Adrenal gland (tissue), 12 donors: ENCODE results near the gene RNFT2. TPM values are rescaled to one million over a fixed set of nuclear protein-coding genes. Genes with fewer than 3 reads are reported as not detected.

Experiments
- DNase-seq, 7 donors: peaks; one replicate each; pipeline ENCODE4 v3.0.0-alpha.2; 2019 to 2020
- H3K27ac ChIP-seq, 5 donors: fragments of 200-600 bp; sonication (generic) in 4 of 5; 1 replicate in 3 of 5; 2 replicates in 2 of 5; pipeline versions ENCODE4 v1.5.1 to v1.8.0; 2016 to 2020; ENCODE audit warnings: mild to moderate bottlenecking in 1 of 5
- H3K27me3 ChIP-seq: fragments of 200-600 bp; 2 replicates; pipeline ENCODE4 v1.8.0; 2021
- H3K36me3 ChIP-seq, 2 donors: fragments of 200-600 bp; replicated peaks in 1 of 2; 1 replicate in 1 of 2; 2 replicates in 1 of 2; pipeline versions ENCODE4 v1.5.1 to v1.8.0; 2018 to 2022
- H3K4me1 ChIP-seq, 2 donors: fragments of 200-600 bp; replicated peaks in 1 of 2; 1 replicate in 1 of 2; 2 replicates in 1 of 2; pipeline versions ENCODE4 v1.5.1 to v1.8.0; 2018 to 2021
- H3K4me3 ChIP-seq, 4 donors: fragments of 200-600 bp; sonication (generic) in 3 of 4; one replicate each; pipeline ENCODE4 v1.5.1; 2016 to 2018
- H3K9me3 ChIP-seq, 3 donors: fragments of 200-600 bp; sonication (generic) in 1 of 3; replicated peaks in 1 of 3; 1 replicate in 2 of 3; 2 replicates in 1 of 3; pipeline versions ENCODE4 v1.5.1 to v1.8.0; 2016 to 2021
- CTCF ChIP-seq, 6 experiments: fragments of 450-650 bp in 4 of 6; fragments of 200-600 bp in 2 of 6; sonication (generic) in 1 of 6; IDR thresholded peaks; 1 replicate in 5 of 6; 2 replicates in 1 of 6; pipeline versions ENCODE4 v1.5.1 to v1.8.0; 2016 to 2021; ENCODE audit warnings: antibody characterized with exemption in 6 of 6, mild to moderate bottlenecking in 2 of 6, moderate library complexity in 1 of 6
- POLR2A ChIP-seq, 2 donors: fragments of 450-650 bp; IDR thresholded peaks; one replicate each; pipeline ENCODE4 v1.6.1; 2017; ENCODE audit warnings: antibody characterized with exemption in 2 of 2, mild to moderate bottlenecking in 2 of 2, moderate library complexity in 1 of 2
- WGBS, 4 donors: extraction: QIAGEN DNeasy Blood & Tissue Kit in 2 of 4; methylation state at CpG; one replicate each; pipeline versions ENCODE4 v1.1.5 to v1.1.7; 2013 to 2017; 5-methylcytosine and 5-hydroxymethylcytosine counted together
- intact Hi-C, 2 donors: fragments of 100-400 bp; cut with DNase I; formaldehyde crosslinking; loops; one replicate each; pipeline versions ENCODE4 v1.14.1 to v1.15.0; 2022 to 2023
- polyA plus RNA-seq, 3 donors: library from polyadenylated mRNA; stranded (reverse); fragments of 200-250 nt in 2 of 3; fragments of 350-450 nt in 1 of 3; fragmentation: Illumina TruSeq in 1 of 3; extraction: RNeasy Lipid Tissue Mini Kit (QIAGEN cat#74804) in 1 of 3; gene quantifications; one replicate each; pipeline ENCODE4 v1.2.3, GENCODE V29; 2013 to 2014
- total RNA-seq, 9 donors: library from RNA; depleted of rRNA in 4 of 9; stranded (reverse); fragments of >200 nt in 4 of 9; fragments of 120-200 nt in 1 of 9; fragmentation: NEBNext Ultra II Directional in 1 of 9; extraction: Animal tissue kit (Norgen Biotek cat#: 25700) in 1 of 9; gene quantifications; one replicate each; pipeline versions ENCODE4 v1.1.0 to v1.2.4, GENCODE V29; 2013 to 2023
- donor health status: healthy with polysubstance abuse.
- donor health status: Bipolar disorder and iron deficiency.
- donor health status: DM: yes; HTN: yes; CAD: no.
- donor health status: DM: no; HTN: no; CAD: no.
- donor health status: DM: no; HTN: no; CAD: no.
- donor health status: DM: yes; HTN: yes; CAD: no.

RNFT2 gene
- total and polyA plus RNA-seq, 12 donors = 2.8 to 11.4 (median 5.8) TPM

GRCh38 chr12:116722245-116722644 lies 15.9 kb upstream of the RNFT2 start:
- TF ChIP-seq POLR2A (IDR thresholded peaks at IDR 0.05) (no peak), CTCF (IDR thresholded peaks at IDR 0.05) (no peak)
- H3K27ac ChIP-seq = no peak overlapping the region
- no peaks in the 10 kb centered on the region for H3K27me3 ChIP-seq
- intact Hi-C loops = no loop called here
- no peak for DNase-seq
- no peaks in the 10 kb centered on the region for H3K9me3 ChIP-seq
- peaks cover 17 to 34% of the 10 kb centered on the region in 2 donors for H3K4me1 ChIP-seq
- no peak overlapping the region for H3K4me3 ChIP-seq
- peaks cover 0 to 4% of the 10 kb centered on the region in 2 donors for H3K36me3 ChIP-seq

GRCh38 chr12:116726694-116727093 lies 11.4 kb upstream of the RNFT2 start:
- Histone ChIP-seq H3K36me3 (no peaks in the 10 kb centered on the region), H3K4me1 (peaks cover 0 to 15% of the 10 kb centered on the region in 2 donors), H3K27ac (no peak overlapping the region), H3K9me3 (no peaks in the 10 kb centered on the region), H3K27me3 (no peaks in the 10 kb centered on the region), H3K4me3 (no peak overlapping the region)
- DNase-seq = peak in 1 of 7 donors; percentile 47
- 44 to 60% (median 54%) methylated on average over 4 of the region's 4 CpGs for WGBS, 4 donors
- intact Hi-C loops = no loop called here
- TF ChIP-seq CTCF (IDR thresholded peaks at IDR 0.05) (no peak), POLR2A (IDR thresholded peaks at IDR 0.05) (no peak)

GRCh38 chr12:116727261-116727660 lies 10.9 kb upstream of the RNFT2 start:
- no peak for TF ChIP-seq CTCF (IDR thresholded peaks at IDR 0.05)
- no peak for TF ChIP-seq POLR2A (IDR thresholded peaks at IDR 0.05)
- H3K4me3 ChIP-seq = no peak overlapping the region
- peaks cover 0 to 15% of the 10 kb centered on the region in 2 donors for H3K4me1 ChIP-seq
- H3K27me3 ChIP-seq = no peaks in the 10 kb centered on the region
- intact Hi-C loops = no loop called here
- 78 to 89% (median 85%) methylated on average over 3 of the region's 3 CpGs for WGBS, 4 donors
- no peaks in the 10 kb centered on the region for H3K36me3 ChIP-seq
- no peaks in the 10 kb centered on the region for H3K9me3 ChIP-seq
- no peak overlapping the region for H3K27ac ChIP-seq
- no peak for DNase-seq

DNA sequence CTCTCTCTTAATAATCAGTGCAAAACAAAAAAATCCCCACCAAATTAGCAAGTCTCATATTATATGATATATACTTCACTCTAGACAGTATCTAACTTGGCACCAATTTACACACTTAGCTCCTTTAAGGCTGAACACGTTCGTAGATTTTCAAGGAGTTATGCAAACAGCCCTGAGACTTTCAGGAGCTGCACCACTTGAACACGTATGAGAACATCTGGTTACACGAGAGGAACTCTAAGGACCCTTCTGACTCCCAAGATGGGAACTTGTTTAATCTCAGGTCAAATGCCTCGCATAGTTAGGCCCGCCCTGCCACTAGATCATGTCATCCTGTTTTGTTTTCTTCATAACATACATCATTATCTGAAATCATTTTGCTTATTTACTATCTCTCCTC lies 10.2 kb upstream of the RNFT2 start:
- intact Hi-C loops = no loop called here
- 57 to 68% (median 64%) methylated on average over 6 of the region's 6 CpGs for WGBS, 4 donors
- no peaks in the 10 kb centered on the region for H3K27me3 ChIP-seq
- H3K27ac ChIP-seq = no peak overlapping the region
- peaks cover 0 to 15% of the 10 kb centered on the region in 2 donors for H3K4me1 ChIP-seq
- H3K4me3 ChIP-seq = no peak overlapping the region
- no peaks in the 10 kb centered on the region for H3K9me3 ChIP-seq
- no peak for TF ChIP-seq CTCF (IDR thresholded peaks at IDR 0.05)
- TF ChIP-seq POLR2A (IDR thresholded peaks at IDR 0.05) = no peak
- no peaks in the 10 kb centered on the region for H3K36me3 ChIP-seq
- DNase-seq = peak in 1 of 7 donors; percentile 35
